Dendritic cell treated with granulocyte-macrophage colony-stimulating factor and Interleukin-4, amounts not matched to agents 40 ng/mL and 50 ng/mL, for 4 days (primary cell): ENCODE data around the gene ADGRL4.

Source experiments
- H3K27ac Mint-ChIP-seq: one replicate; pipeline ENCODE4 v1.8.0; 2022; ENCODE audit warnings: mild to moderate bottlenecking, mixed read lengths
- H3K27me3 Mint-ChIP-seq: one replicate; pipeline ENCODE4 v1.8.0; 2022; ENCODE audit warnings: mild to moderate bottlenecking, mixed read lengths
- H3K36me3 Mint-ChIP-seq: one replicate; pipeline ENCODE4 v1.8.0; 2022; ENCODE audit warnings: low read depth, mixed read lengths
- H3K4me1 Mint-ChIP-seq: one replicate; pipeline ENCODE4 v1.8.0; 2022; ENCODE audit warnings: low read depth, mixed read lengths
- H3K4me3 Mint-ChIP-seq: one replicate; pipeline ENCODE4 v1.8.0; 2022; ENCODE audit warnings: mild to moderate bottlenecking, moderate library complexity, mixed read lengths
- H3K9me3 Mint-ChIP-seq: one replicate; pipeline ENCODE4 v1.8.0; 2022; ENCODE audit warnings: mixed read lengths
- intact Hi-C: fragments of 100-400 bp; cut with micrococcal nuclease; formaldehyde crosslinking; loops from one replicate; pipeline ENCODE4 v1.15.0; 2022

The ADGRL4 gene

GRCh38 chr1:78840453-78841271 lies 165.9 kb downstream of the ADGRL4 start:
- Mint-ChIP-seq H3K36me3 (no peaks in the 10 kb centered on the region), H3K27ac (no peak overlapping the region), H3K9me3 (no peaks in the 10 kb centered on the region), H3K4me3 (no peak overlapping the region), H3K27me3 (no peaks in the 10 kb centered on the region), H3K4me1 (peaks cover 5% of the 10 kb centered on the region)
- intact Hi-C loops, result loop anchor here (5.0 kb wide), 1 partner anchor 357 kb away; no protein-coding TSS in a partner anchor
